ENCODE results near the gene BANF2.
"Not testable (repeated sequence)": the region's sequence is repeated elsewhere in the genome, so short reads cannot be mapped to it uniquely, and the experiment has no call there.

BANF2 gene

DNA sequence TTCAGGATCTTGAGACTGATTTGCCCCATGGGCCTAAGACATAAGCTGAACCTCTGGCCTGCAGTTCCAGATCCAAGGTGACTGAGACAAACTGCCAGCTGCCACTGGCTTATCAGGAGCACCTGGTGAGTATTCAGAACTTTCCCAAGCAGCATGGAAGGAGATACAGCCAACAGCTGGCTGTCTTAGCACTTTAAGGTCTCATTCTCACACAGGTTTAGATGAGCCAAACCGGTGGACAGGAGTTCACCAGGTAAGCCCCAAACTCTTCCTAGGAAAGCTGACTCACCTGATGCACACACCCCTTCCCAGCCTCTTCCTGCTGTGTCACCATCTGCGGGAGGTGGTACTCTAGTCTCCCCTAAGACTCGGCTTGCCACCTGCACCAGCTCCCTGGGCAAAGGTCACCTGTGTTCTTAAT is at the start of gene BANF2:
Gene BANF2 (plus strand): TSS at position 36 of the 421 bp plus-strand sequence. CDS start 25,060 bp downstream, outside the sequence.
- DNase-seq: no peak

DNA sequence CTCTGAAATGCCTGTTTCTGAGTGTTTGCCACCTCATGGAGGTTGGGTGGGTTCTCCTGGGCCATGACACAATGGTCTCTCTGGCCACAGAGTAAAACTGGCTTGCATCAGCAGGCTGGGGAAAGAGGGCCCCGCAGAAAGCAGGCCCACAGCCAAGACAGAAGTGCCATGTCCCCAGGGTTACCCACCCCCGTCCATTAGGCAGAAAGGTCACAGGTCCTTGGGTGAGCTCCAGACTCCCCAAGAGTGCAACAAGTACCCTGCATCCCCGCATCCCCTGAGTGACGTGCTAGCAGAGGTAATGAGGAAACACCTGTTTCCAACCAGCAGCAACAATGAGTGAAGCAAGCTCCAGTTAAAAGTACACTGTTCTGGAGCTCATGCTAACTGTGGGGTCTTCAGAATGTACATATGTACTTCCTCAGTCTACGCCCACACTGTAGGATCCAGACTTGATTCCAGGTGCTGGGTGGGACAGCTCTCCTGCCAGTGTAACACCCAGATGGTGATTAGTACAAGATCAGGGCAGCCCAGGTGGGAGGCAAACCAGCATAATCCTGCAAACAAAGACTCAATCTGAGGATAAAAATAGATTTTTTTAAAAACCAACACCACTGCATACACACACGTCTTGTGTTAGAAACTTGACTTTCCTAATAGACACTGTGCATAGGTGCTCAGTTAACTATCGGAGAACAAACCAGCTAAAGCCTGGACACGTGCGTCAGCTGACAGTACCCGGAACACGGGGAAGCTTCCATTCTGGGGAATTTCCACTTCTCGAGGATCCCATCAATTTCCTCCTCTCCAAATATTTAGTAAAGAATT is 49.3 kb upstream of the BANF2 start:
- no peak for DNase-seq

DNA sequence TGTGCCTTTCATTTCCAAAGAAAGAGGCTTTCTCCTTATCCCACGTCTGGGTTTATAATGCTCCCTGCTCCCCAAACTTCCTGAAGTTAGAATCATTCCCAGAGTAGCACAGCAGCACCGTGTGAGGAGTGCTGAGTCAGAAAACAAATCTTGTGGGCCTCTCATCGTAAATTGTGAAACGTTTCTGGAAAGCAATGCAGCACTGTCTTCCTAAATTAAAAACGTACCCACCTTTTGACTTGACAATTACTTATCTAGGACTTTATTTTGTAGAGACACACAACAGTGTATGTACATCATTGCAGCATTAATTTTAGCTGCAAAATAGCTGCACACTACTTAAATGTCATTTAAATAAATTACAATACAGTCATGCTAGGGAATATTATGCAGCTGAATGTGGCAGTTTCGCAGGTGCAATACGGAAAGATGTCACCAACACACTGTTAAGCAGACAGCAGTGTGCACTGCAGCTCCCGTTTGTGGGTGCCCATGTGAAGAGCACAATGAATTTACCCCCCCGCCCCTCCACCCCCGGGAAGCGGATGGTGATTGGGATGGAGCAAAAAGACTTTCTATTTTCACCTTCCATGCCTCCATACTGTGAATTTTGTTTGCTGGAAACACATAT is 48.5 kb upstream of the BANF2 start:
- no peak for DNase-seq

DNA sequence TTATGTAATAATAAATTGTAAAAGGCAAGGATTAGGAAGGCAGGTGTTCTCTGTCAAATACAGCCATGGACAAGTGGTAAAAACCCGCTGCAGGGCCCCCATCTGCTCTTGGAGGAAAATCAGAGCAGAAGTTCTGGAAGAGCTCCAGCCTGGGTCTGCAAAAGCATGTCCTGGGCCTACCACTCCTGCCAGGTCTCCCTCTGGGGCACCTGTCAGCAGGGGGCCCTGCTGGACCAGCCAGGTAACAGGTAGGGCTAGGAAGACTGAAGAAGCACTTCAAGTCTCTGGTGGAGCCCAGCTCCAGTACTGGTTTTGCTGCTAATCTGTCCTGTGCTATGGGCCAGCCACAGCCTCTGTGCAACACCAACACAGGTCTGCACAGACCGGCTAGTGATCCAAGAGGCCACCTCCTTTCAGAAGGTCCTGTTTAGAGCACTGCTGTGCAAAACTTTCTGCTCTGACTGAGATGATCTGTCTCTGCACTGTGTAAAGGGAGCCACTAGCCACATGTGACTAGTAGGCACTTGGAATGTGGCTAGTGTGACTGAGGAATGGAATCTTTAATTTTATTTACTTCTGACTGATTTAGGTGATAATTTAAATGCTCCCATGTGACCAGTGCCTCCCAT is 47.9 kb upstream of the BANF2 start:
- DNase-seq: no peak

DNA sequence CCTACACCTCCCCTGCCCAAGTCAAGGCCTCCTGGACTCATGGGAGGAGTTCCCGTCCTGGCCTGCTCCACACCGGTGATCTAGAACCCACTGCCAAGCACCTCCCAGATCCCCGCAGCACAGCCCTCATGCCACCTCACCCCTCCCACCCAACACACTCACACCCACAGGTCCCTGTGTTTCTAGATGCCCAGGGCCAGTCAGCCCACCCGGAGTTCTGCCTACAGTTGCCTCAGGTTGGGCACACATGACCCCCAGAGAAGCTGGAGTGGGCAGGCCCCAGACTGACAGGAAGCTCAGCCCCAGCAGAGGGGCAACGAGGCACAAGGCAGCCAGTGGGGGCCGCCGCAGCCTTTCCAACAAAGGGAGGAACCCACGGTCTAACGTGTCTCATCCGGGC is 47.4 kb upstream of the BANF2 start:
- no peak for DNase-seq

DNA sequence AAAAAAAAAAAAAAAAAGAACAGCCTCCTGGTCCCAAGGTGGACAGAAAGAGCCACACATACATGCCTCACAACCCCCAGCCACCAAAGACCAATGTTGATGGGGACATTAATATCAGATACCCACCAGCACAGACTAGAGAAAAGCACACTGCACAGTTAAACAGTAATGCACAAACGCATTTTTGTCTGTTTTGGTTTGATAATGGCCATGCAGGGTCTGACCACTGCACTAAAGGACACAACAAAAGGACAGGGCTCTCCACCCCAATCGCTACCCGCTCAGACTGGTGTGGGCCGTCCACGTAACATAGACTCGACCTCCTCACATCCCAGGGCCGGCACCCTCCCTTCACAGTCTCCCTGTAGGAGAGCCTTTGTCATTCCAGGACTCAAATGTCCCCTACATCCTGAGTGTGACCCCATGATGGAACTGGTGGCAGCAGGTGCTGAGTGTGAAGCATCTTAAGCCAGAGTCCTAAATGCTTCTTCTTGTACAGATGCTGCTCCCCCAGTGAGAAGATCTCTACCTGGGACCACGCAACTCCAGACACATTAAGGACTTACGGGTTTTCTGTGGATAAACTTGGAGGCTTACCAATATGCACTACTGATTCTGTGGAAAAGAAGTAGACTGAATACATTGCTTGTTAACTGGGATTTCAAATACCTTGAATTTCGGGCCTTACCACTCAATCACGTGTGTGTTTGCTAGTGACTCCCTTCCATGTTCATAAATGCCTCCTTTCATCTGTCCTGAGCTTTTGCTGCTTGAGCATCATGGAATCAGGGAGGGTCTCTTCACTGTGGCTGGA is 45.7 kb upstream of the BANF2 start:
- DNase-seq: no peak

DNA sequence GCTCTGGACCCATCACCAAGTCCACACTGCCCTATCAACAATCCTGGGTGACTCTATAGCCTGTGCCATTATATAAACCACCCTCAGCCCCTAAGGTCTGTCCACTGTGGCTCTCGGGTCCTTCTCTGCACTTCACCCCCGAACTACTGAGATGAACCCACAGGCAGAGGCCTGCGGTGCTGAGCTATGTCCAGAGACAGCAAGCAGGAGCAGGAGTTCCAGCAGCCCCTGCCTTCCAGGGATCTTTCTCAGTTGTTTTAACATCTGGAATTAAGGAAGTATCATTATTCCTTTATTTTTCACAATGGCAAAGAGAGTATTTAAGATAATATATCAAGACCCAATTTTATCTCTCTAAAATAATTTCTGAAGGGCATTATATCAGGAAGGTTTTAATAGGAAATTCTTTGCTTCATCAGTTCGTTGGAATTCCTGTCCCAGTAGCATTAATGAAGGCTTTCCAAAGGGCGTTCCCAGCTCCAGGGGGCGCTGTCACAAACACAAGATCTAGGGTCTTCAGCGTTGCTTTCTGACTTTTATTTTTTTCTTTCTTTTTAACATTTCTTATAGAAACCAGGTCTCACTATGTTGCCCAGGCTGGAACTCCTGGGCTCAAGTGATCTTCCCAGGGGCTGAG is 45.0 kb upstream of the BANF2 start:
- DNase-seq: no peak

DNA sequence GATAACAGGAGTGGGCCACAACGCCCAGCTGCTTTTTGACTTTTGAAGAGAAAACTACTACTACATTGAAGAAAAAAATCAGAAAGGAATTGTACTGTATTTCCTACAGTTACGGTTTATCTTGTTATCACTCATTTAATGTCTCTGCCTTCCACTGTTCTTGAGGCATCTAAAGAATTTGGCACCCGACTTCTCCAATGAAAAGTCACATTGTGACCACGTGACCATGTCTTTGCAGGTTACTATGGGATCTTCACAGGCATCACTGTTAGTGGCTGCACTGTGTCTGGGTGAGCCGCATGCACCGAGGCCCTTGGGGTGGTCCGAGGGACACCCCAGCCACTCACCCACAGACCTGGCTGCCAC is 44.5 kb upstream of the BANF2 start:
- no peak for DNase-seq

DNA sequence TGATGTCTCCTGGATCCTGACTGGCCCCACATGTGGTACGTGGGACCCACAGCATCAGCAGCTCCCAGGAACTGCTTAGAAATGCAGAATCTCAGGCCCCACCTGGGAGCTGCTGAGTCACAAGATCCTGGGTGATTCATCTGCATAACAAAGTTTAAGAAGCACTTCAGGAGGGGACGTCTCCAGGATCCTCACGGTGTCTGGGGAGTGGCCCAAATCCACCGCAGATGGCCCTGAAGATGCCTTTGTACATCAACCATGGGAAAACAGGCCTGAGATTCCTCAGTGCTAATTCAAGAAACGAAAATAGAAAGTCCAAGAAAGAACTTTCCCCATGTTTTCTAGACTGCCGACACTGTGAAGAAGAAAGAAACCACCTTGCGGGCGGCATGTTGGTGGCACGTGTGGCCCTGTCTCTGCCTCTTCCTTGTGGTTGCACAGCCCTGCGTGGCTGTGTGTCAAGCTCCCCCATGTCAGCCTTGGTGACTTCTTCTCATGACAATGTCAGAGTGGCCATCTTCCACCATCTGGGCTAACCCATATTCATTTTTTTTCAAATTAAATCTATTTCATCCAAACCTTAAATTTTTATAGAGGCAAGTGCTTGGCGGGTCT is 43.8 kb upstream of the BANF2 start:
- DNase-seq: no peak

DNA sequence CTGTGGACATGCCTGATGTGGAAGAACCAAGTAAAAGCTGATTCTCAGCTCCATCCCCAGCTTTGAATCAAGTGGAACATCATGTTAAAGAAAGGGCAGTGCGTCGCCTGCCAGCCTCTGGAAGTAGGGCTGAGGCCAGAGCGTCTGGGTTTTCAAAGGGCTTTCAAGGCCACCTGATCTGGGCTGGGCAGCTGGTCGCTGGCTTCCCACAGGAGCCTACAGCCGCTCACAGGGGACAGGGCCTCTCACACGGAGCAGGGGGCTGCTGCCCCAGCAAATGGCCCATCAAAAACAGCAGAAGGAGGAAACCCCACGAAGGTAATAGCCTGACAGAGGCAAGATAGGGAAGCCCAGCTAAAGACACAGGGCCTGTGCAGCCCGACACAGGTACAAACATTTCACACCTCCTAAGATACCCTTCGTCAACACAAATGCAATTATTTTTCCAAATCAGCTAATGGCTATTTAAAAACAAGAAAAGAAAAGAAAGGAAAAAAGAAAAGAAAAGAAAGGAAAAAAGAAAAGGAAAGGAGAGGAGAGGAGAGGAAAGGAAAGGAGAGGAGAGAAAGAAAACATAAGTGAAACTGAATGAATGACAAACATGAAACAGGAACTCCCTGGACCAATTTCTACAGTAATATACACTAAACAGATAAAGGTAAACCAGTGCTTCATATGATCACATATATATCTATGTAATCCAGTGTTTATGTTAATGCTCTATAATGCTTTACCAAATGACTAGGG is 42.5 kb upstream of the BANF2 start:
- no peak for DNase-seq

DNA sequence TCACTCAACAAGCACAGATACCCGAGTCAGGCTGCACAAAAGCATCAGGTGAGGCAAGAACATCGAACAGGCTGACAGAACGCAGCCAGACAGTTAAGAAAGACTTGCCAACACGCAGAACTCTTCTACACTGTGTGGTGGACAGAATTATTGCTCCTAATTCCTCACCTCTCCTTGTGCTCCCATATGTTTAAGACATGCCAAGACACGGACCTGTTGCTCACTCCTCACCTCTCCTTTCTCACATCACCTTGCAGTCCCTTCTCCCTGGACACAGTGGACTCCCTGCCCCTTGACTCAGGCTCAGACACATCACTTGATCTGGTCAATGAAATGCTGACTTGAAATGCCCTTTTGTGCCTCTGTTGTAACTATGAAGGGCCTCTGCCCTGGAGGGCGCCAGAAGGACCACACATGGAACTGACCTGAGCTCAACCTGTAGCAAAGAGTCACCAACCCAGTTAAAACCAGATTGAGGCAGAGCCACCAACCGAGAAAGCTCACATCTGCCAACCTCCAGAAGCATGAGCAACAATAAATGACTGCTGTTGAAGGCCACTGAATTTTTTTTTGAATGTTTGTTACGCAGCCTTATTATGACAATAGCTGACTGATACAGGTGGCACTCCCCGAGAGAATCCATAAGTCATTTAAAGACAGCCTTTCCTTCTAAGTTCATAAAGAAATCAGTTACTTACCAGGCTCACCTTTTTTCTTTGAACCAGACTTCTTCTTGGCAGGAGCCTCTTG is 41.7 kb upstream of the BANF2 start:
- no peak for DNase-seq

DNA sequence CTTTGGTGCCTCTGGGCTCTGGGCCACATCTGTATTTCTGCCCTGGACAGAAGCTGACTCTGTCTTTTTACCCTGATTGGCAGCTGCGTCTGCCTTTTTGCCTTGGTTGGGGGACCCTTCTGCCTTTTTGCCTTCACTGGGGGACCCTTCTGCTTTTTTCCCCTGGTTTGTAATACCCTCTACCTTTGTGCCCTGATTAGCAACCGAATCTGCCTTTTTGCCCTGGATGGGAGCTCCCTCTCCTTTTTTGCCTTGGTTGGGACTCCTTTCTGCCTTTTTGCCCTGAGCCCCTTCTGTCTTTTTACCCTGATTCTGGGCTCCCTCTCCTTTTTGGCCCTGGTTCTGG is 41.1 kb upstream of the BANF2 start:
- DNase-seq: no peak

DNA sequence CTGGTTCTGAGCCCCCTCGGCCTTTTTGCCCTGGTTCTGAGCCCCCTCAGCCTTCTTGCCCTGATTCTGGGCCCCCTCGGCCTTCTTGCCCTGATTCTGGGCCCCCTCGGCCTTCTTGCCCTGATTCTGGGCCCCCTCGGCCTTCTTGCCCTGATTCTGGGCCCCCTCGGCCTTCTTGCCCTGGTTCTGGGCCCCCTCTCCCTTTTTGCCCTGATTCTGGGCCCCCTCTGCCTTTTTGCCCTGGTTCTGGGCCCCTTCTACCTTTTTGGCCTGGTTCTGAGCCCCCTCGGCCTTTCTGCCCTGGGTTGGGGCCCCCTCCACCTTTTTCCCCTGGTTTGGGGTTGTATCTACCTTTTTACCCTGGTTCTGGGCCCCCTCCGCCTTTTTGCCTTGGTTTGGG is 40.4 kb upstream of the BANF2 start:
- DNase-seq: not testable (repeated sequence)

DNA sequence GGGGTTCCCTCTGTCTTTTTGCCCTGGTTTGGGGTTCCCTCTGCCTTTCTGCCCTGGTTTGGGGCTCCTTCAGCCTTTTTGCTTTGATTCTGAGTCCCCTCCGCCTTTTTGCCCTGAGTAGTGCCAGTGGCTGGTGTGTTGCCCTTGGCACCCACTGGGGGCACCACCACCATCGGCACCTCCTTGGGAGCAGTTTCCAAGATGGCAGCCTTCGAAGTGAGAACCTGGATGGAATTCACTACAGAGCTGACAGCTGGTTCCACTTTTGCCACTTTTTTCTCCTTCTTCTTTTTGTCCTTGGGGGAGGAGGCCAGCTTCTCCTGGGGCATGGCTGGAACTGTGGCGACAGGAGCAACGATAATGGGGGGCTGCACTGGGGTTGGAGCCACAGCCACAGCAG is 40.0 kb upstream of the BANF2 start:
- no peak for DNase-seq

DNA sequence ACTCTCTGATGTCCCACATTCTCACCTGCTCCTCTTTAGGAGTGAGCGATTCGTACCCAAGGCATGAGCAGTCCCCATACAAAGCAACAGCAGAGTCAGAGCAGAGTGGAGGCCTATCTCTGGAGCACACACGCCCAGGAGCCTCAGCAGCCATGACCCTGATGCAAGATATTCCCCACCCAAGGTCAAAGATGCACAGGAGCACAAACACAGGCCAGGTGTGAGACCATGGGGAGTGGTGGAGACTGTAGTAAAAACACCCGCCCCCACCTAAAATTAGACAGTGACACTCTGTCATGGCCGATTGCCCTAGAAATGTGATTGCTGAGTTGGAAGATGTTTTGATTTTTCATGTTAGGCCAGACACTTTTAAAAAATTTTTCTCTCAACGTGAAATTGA is 39.1 kb upstream of the BANF2 start:
- DNase-seq: no peak

DNA sequence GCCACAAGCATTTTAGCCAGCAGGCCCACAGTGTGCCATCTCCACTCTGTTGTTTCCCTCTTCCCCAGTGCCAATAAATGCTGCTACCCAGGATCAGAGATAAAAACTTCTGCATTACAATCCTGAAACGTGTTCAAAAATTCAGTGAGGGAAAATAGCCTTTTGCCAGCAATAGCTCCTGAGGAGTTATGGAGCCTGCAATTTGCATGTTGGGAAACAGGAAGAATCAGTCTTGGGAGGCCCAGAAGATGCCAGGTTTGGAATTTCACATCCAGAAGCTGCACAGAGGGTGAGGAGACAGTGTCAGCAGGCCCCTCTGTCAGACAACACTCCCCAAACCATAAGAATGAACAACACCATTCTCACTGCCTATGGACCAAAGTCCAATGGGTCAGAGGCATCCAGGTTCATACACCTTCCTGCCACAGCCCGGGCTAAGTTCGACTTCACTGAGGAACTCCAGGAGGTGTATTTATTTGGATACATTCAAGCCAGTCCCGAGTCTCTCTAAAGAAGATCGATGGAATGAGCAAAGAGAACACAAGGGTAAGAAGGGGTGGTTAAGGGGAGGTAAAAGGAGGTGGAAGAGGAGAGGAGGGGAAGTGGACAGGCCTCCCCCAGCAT is 38.5 kb upstream of the BANF2 start:
- no peak for DNase-seq

DNA sequence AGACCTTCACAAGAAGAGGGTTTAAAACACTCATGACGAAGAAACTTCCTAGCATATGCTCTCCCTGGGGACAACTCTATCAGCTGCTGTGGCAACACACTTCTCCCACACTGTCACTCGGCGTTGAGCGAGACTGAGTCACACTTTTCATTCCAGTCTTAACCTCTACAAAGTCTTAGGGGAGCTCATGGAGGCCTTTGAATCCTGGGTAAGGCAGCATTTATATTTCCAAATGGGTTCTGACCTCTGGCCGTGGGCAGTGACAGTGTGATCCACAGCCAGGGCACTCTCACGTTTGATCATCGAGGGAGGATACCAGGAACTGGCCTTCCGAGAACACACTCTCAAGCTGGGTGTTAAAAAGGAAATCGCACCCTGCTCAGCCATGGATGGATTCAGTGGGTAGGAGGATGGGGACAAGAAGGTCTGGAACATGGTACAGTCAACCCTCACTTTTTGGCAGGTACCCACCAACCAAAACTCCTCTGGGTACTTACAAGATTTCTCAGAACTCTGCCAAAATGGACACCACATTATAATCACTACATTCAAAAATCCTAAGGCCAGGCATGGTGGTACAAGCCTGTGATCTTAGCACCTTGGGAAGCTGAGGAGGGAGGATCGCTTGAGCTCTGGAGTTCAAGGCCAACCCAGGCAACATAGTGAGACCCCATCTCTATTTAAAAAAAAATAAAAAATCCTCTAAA is 37.3 kb upstream of the BANF2 start:
- DNase-seq: peak in 1 of 2 experiments; percentile 30

DNA sequence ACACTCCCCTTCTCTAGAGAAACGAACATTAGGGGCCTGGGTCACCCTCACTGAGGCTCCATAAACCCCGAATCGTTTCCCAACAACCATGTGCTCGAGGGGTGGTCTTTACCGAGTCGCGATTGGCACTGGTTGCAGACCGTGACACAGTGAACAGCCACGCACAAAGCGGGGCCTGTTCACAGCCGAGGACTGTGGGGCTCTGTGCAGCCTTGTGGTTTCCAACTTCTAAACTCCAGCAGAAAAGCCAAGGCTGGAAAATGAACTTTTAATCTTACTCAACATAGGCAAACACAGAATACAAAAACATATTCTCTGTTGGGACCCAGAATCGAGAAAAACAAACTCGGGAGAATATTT is 36.7 kb upstream of the BANF2 start:
- DNase-seq: no peak

DNA sequence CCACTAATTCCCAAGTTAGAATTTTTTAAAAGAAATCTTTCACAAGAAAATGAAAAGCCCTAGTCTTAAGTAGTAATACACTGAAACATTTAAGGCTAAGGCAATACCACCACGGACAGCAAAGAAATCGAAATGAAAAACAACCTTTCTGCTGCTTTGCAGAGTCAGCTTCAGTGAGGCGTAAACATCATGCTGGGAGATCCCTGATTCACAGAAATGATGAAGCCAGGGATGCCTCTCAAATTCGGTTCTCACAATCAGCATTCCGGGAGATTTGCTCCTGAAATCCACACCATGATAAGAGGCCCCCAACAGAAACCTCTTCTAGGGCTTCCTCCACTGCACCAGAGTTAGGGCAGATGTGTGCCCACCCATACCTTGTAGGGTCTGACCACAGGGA is 36.3 kb upstream of the BANF2 start:
- DNase-seq: no peak

All from activated CD4-positive, alpha-beta T cell treated with anti-CD3 and anti-CD28 coated beads, Interleukin-2, amount 50 U/mL, for 48 hours (primary cell).